Measurements from ENCODE around the gene GPR35.

Gene GPR35

DNA sequence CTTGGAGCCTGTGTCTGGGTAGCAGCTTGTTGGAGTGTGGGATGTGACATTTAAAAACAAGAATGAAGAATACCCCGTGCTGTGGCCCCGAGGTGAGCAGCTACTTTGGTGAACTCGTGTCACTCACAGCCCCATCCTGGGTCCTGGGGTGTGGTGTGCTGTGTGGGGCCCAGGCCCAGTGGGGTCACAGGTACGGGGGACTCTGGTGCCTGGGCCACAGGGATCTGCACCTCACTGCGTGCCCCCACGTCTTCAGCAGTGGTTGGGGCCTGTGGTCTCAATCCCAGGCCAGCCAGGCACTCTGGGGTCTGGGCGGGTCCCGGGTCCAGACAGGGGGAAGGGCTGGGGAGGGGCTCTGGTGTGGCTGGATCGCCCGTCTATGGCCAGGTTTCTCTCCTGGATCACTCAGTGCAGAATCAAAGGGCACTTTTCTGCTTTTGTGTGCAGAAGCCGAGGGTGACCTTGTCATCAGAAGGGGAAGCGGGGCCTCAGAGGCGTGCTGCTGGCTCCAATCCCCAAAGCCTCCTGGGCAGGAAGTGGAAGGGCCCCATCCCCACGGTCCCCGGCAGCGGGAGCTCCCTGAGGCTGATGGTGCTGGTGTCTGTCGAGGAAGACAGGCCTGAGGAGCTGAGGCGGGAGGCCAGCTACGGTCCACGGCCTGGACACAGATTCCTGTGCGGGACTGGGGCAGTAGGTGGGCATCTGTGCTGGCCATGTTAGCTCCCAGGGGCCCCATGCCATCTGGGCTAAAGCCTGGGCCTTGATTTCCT, 1.4 kb downstream of the GPR35 start:
- DNase-seq = no peak

DNA sequence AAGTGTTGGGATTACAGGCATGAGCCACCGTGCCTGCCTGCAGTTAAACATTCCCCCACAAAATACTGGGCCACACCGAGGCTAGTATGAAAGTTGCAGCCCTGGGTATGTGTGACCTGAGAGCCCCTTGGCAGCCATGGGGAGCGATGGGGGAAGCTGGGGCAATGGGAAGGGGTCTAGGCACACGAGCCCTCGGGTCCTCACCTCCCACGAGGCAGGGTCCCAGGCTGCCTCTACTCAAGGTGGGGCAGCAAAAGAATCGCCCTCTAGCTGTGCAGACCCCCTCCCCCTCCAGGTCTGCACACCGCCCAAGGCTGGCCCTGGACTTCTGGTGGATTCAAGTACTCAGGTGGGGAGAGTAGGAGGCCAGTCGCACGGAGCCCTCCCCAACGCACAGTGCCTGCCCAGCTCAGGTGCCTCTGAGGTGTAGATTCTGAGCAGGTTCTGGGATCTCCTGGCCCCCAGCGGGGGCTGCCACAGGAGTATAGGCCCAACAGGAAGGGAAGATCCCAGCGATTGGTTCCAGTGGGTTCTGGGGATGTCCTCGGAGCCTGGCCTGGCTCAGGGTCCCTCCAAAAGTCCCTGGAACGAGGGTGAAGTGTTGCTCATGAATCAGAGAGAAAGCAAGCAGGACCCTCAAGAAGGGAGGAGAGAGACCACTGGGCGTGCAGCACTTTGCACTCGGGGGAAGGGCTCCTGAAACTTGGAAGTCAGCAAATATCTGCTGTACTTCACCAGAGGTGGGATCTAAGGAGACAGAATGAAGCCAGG, 2.6 kb downstream of the GPR35 start:
- no peak for DNase-seq

DNA sequence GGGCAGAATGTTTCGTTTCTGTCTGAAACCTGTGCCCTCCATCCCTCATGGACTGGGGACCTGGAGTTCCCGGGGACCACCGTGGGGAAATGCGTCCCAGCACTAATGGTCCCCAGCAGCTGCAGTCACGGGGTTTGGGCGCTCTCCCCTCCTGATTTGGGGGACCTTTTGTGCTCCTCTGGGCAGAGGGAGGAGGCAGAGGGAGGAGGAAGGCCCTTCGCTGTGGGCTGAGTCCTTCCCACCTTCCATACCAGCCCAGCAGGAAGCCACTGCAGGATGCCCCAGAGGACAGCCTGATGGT, 3.2 kb downstream of the GPR35 start:
- DNase-seq = no peak

DNA sequence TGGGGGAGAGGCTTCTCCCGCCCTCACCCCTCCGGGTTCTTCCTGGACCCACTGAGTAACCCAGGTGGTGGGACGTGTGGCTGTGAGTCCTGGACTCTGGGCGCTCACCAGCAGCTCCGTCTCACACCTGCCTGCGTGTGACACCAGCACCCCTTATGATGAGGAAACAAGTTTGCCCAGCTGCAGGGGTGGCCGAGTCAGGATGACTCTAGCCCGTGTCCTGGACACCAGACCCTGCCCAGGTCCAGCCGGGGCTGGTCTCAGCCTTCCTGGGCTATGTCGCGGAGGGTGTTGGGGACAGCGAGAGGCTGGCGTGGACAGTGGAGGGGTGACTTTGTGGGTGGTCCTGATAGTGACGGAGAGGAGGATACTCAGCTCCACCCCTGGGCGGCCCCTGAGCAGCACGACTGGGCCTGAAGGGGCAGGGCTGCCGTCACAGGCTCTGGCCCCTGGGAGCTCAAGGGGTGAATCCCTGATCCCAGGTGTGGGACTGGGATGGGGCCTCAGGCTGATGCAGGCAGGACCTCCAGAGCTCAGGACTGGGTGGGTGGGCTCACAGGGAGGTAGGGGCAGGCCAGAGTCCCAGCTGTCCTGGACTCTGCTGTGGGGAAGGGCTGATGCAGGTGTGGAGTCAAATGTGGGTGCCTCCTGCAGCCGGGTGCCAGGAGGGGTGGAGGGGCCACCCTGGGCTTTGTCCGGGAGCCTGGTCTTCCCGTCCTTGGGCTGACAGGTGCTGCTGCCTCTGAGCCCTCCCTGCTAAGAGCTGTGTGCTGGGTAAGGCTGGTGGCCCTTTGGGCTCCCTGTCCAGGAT, 3.7 kb downstream of the GPR35 start:
- no peak for DNase-seq

DNA sequence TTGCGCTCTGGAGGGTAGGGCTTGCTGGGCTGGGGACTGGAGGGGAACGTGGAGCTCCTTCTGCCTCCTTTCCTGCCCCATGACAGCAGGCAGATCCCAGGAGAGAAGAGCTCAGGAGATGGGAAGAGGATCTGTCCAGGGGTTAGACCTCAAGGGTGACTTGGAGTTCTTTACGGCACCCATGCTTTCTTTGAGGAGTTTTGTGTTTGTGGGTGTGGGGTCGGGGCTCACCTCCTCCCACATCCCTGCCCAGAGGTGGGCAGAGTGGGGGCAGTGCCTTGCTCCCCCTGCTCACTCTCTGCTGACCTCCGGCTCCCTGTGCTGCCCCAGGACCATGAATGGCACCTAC, 4.3 kb downstream of the GPR35 start:
- no peak for DNase-seq

DNA sequence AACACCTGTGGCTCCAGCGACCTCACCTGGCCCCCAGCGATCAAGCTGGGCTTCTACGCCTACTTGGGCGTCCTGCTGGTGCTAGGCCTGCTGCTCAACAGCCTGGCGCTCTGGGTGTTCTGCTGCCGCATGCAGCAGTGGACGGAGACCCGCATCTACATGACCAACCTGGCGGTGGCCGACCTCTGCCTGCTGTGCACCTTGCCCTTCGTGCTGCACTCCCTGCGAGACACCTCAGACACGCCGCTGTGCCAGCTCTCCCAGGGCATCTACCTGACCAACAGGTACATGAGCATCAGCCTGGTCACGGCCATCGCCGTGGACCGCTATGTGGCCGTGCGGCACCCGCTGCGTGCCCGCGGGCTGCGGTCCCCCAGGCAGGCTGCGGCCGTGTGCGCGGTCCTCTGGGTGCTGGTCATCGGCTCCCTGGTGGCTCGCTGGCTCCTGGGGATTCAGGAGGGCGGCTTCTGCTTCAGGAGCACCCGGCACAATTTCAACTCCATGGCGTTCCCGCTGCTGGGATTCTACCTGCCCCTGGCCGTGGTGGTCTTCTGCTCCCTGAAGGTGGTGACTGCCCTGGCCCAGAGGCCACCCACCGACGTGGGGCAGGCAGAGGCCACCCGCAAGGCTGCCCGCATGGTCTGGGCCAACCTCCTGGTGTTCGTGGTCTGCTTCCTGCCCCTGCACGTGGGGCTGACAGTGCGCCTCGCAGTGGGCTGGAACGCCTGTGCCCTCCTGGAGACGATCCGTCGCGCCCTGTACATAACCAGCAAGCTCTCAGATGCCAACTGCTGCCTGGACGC, 4.9 kb downstream of the GPR35 start:
- DNase-seq = no peak

DNA sequence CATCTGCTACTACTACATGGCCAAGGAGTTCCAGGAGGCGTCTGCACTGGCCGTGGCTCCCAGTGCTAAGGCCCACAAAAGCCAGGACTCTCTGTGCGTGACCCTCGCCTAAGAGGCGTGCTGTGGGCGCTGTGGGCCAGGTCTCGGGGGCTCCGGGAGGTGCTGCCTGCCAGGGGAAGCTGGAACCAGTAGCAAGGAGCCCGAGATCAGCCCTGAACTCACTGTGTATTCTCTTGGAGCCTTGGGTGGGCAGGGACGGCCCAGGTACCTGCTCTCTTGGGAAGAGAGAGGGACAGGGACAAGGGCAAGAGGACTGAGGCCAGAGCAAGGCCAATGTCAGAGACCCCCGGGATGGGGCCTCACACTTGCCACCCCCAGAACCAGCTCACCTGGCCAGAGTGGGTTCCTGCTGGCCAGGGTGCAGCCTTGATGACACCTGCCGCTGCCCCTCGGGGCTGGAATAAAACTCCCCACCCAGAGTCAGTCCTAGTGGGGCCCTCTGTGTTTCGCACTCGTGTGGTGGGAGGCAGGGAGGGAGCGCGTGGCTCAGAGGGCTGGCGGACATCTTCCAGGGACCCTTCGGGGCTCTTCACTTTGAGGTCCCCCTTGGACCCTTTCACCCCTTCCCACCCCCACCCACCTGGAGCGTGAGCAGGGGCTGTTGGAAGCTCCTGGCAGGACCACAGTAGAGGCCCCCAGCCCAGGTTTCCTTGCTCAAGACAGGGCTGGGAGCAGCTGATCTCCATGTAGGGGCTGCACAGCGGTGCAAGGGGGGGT, 5.7 kb downstream of the GPR35 start:
- no peak for DNase-seq

DNA sequence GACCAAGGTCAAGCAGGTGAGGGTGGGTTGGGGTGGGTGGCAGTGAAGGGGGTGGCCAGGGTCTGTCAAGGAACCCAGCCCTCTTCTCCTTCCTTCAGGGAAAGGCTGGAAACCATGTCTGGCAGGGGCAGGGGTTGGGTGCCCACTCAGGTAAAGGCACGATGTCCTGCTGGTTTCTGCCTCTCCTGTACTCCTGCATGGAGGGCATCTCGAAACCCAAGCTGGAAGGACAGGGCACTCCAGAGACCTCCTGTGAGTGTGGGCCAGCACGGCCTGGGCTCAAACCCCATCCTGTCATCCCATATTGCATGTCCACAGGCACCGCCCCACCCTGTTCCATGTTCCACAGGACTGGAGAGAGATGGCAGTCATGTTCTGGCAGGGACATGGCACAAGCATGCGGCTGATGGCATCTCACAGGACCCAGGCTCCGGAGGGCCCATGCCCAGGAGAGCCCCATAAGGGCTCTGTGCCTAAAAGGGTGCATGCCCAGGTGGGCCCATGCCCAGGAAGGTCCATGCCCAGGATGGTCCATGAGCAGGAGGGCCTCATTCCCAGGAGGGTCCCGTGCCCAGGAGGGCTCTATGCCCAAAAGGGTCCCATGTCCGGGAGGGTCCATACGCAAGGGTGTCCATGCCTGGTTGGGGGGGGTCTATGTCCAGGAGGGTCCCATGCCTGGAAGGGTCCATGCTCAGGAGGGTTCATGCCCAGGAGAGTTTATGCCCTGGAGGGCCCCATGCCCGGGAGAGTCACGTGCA, 6.4 kb downstream of the GPR35 start:
- DNase-seq = no peak

DNA sequence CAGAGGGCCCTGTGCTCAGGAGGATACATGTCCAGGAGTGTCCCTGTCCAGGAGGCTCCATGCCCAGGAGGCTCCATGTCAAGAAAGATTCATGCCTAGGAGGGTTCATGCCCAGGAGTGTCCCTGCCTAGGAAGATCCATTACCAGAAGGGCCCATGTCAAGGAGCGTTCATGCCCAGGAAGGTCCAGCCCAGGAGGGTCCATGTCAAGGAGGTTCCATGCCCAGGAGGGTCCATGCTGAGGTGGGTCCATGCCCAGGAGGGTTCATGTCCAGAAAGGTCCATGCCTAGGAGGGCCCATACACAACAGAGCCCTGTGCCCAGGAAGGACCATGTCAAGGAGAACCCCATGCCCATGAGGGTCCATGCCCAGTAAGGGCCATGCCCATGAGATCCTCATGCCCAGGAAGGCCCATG, 7.0 kb downstream of the GPR35 start:
- DNase-seq = no peak

DNA sequence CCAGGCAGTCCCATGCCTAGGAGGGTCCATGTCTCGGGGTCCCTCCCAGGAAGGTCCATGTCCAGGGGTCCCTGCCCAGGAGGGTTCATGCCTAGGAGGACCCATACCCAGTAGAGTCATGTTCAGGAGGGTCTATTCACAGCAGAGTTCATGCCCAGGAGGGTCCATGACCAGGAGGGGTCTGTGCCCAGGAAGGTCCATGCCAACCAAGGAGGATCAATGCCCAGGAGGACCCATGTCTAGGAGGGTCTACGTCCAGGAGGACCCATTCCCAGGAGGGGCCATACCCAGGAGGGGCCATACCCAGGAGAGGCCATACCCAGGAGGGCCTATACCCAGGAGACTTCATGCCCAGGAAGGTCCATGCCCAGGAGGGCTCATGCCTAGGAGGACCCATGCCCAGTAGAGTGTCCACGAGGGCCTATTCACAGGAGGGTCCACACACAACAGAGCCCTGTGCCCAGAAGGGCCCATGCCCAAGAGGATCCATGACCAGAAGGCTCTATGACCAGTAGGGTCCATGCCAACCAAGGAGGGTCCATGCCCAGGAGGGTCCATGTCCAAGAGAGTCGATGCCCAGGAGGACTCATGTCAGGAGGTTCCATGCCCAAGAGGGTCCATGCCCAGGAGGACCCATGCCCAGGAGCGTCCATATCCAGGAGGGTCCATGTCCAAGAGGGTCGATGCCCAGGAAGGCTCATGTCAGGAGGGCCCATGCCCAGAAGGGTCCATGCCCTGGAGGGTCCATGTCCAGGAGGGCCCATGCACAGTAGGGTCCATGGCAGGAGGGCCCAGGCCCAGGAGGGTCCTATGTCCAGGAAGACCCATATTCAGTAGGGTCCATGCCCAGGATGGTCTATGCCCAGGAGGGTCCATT, 10.1 kb downstream of the GPR35 start:
- DNase-seq = no peak

DNA sequence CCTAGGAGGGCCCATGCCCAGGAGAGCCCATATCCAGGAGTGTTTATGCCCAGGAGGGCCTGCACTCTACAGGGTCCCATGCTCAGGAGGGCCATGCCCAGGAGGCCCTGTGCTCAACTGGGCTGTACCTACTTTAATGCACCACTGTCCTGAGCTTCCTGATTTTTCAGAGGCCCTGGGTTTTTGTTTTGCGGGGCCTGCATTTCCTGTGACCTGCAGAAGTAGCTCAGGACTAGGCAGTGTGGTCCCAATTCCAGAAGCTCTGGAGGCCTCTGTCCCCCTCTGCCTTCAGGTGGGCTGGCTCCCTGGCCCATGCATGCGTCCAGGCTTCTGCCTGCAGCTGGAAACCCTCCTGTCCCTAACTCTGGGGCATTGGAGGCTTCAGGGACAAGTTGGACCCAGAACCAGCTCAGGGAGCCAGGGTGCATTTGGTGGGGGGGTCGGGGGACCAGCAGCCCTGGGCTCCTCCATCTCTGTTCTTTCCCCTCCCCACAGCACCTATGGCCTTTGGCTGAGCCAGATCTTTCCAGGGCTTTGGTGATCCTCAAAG, 10.8 kb downstream of the GPR35 start:
- no peak for DNase-seq

DNA sequence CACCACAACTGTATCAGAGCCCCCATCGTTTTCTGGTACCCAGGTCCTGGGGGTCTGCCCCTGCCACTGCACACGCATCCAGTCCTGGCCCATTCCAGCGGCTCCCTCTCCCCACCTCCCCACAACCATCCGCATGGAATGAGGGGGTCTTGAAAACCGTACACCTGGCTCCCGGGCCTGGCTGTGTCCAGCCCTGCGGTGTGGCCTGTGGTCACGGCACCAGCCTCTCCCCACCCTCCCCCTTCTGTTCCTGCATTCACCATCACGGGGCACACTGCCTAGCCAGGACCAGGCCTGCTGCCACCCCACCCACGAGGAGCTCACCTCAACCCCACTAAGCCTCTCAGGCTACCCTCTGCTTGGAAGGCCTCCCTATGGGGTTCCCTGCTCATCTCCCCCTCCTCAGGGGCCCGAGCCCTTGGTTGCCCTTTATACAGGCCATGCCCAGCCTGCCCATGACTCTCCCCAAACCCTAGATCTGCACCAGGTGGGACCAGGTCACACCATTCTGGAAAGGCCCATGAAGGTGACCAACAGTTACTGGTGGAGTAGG, 11.4 kb downstream of the GPR35 start:
- no peak for DNase-seq

DNA sequence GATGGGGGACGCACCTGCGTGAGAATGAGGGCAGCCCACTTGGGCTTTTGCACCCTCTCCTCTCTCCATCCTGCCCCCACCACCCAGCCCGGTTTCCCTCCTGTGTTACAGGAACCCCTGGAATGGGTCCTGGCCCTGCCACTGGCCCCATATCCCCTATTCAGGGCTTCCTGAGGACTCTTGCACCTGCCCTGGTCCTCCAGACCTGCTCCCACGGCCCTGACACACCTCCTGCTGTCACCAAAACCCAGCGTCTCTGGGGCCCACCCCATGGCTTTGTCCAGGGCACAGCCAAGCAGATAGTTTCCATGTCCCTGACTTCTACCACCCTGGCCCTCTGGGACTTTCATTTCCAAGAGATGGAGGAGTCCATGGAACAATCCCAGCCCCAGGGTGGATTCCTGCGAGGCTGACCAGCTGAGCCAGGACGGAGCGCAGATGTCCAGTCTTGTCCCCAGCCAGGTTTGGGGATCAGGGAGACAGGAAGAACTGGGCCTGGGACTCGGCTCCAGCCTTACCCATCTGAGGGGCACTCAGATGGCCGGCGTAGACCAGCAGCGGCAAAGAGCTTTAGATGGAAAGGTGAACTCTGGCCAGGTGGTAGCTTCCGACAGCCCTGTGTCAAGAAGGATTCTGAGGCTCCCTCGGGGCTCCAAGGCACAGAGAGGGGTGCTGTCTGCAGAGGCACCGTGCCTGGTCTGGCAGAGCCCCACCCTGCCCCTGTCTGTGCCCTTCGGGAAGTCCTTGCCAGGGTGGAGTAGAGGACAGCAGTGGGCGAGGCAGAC, 12.0 kb downstream of the GPR35 start:
- no peak for DNase-seq

DNA sequence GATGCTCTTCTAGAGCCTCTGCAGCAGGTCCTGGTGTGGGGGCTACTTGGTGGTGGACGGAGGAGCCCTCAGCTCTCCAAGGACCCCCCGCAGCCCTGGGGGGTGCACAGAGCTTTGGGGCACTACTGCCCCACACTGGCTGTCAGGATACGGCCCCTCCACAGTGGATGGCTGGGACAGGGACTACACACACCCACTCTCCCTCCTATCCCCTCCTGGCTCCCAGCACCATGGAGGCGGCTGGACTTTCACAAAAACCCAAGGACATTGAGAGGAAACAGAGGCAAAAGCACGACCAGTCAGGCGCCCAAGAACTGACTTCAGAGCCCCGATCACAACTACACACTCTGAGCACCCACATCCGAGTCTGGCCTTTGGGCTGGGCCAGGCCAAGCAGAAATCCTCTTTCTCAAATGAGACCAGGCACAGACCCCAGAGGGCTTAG, 12.6 kb downstream of the GPR35 start:
- no peak for DNase-seq

DNA sequence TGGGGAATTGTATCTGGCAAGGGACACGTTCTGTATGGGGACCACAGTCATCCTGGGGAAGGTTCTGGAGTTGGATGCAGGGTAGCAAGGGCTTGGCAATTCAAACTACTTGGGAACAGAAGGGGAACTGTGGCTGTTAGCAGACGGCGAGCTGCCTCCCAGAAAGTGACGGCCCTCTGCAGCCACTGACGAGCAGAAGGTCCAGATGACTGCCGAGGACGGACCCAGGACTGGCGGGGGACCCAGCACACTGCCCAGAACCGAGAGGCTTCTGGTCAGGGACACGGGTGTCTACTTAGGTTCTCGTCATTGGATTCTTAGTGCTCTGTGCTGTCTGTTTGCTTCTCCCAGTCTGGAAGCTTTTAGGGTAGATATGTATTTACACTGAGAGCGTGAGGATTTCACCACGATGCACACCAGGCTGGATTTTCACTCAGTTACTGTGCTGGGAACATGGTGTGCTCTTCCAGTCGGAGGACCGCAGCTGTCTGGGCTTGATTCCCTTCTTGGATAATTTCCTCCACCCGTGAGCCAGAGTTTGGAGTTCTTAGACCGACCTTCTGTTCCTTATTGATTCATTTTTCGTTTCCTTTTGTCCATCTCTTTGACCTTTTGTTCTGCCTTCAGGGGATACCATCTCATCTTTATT, 13.4 kb downstream of the GPR35 start:
- no peak for DNase-seq

DNA sequence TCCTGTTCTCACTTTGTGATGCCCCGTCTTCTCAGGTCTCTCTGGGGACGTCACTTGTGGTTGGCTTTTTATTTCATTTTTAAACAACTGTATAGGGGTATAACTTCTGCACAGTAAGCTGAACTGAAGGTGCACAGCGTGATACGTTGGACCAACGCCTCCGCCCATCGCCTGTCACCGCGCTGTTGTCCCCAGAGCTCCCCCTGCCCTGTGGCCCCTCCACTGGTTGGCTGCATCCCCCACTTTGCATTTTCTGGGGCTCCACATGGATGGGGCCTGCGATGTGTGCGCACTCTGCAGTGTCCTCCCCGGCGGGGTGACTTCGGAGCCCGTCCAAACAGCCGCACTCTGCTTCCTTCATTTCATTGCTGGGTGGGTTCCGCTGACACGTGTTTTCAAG, 14.3 kb downstream of the GPR35 start:
- DNase-seq = no peak

DNA sequence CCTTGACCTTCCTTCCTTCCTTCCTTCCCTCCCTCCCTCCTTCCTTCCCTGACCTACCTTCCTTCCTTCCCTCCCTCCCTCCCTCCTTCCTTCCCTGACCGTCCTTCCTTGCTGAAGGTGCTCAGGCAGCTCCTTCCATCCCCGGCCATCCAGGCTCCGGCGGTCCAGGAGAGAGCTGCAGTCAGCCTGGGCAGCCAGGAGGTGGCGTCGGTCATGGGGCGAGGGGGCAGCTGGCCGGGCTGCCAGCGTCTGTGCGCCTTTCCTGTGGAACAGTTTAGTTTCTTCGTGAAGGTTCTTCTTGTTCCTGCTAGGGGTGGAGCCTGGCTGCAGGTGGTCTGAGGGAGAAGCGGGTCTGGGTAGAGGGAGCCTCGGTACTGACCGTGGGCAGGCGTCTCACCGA, 15.7 kb downstream of the GPR35 start:
- DNase-seq = peak; percentile 26

DNA sequence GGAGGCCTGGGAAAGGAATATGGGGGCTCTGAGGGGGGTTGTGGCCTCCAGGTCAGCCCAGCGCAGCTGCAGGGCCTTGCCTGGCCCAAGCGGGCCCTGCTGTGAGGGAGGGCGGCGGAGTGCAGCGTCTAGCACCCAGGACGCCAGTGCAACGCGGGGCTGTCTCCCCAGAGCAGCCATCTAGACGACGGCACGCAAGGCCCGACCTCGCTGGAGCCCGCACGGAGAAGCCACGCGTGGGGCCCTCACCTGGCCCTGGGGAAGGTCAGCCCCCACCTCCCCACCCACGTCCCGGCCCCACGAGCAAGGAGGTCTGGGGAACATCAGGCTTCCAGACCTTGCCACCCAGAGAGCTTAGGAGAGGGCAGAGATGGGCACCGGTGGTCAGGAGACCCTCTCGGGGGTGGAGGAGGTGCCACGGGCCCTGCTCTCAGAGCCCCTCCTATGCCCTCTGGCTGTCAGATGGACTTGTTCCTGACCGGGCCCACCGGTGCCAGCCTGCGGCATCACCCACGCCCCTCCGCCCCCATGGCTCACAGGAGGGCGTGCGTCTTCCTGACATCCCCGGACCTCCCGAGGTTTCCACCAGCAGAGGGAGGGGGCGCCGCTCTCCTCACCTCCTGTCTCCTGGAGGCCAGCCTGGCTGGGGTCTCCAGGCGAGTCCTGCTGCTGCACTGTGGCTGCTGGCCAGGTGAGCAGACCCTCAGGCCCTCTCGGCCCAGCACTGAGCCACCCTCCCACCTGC, 17.0 kb downstream of the GPR35 start:
- DNase-seq = no peak
